Activated CD4-positive, alpha-beta memory T cell treated with anti-CD3 and anti-CD28 coated beads for 36 hours (primary cell): ENCODE measurements around the gene MADCAM1. TPM values are rescaled to one million over a fixed set of nuclear protein-coding genes. Genes with fewer than 3 reads are reported as not detected.
"Not testable (repeated sequence)": the region's sequence is repeated elsewhere in the genome, so short reads cannot be mapped to it uniquely, and the experiment has no call there.

Experiments used
- CTCF ChIA-PET: fragments of 350-600 bp; sonication (Branson Sonifier 250); formaldehyde crosslinking; loops from one replicate; lab custom pipeline; 2021; ENCODE audit warnings: antibody characterized with exemption, inconsistent platforms; lab: Charles Lee
- POLR2A ChIA-PET: fragments of 350-600 bp; sonication (Branson Sonifier 250); formaldehyde crosslinking; loops from one replicate; lab custom pipeline; 2021; ENCODE audit warnings: antibody characterized with exemption; lab: Charles Lee
- DNase-seq: peaks from one replicate; pipeline ENCODE4 v3.0.0-alpha.2; 2020
- H3K27ac Mint-ChIP-seq: one replicate; pipeline ENCODE4 v1.8.0; 2021; ENCODE audit warnings: mixed read lengths
- H3K27me3 Mint-ChIP-seq: one replicate; pipeline ENCODE4 v1.8.0; 2021; ENCODE audit warnings: mixed read lengths
- H3K36me3 Mint-ChIP-seq: one replicate; pipeline ENCODE4 v1.8.0; 2021; ENCODE audit warnings: mixed read lengths
- H3K4me1 Mint-ChIP-seq: one replicate; pipeline ENCODE4 v1.8.0; 2021; ENCODE audit warnings: low read depth, mixed read lengths
- H3K4me3 Mint-ChIP-seq: one replicate; pipeline ENCODE4 v1.8.0; 2021; ENCODE audit warnings: mild to moderate bottlenecking, mixed read lengths
- H3K9me3 Mint-ChIP-seq: one replicate; pipeline ENCODE4 v1.8.0; 2021; ENCODE audit warnings: mixed read lengths
- intact Hi-C: fragments of 100-400 bp; cut with micrococcal nuclease; formaldehyde crosslinking; loops from one replicate; pipeline ENCODE4 v1.15.1; 2023
- total RNA-seq, 2 experiments: library from RNA; stranded (reverse); gene quantifications; one replicate each; pipeline ENCODE4 v1.2.3, GENCODE V29; 2021

The MADCAM1 gene
- total RNA-seq, 2 experiments from 2014 or later = 0.22 to 0.36 TPM

DNA sequence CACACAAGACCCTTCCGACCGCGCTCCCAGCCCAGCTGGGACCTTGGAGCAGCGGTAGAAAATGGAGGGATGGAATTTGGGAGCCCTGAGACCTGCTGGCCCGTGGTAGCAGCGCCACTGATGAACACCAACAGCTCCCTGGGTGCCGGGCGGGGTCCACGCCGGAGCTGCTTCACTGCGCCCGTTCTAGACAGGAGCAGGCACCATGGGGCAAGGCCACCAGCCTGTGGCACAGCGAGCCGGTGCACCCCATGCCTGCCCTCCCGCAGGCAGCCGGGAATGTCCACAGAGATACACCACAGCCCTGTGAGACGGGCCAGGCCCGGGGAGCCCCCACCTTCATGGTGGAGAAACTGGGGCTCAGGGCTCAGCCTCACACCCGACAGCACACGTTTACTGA lies 25.6 kb upstream of the MADCAM1 start:
- no peak overlapping the region for H3K4me3 Mint-ChIP-seq
- ChIA-PET POLR2A (no interaction called here), CTCF (no interaction called here)
- intact Hi-C loops = no loop called here
- DNase-seq = no peak
- no peaks in the 10 kb centered on the region for H3K27me3 Mint-ChIP-seq
- no peaks in the 10 kb centered on the region for H3K9me3 Mint-ChIP-seq
- no peak overlapping the region for H3K27ac Mint-ChIP-seq
- H3K36me3 Mint-ChIP-seq = no peaks in the 10 kb centered on the region
- no peaks in the 10 kb centered on the region for H3K4me1 Mint-ChIP-seq

DNA sequence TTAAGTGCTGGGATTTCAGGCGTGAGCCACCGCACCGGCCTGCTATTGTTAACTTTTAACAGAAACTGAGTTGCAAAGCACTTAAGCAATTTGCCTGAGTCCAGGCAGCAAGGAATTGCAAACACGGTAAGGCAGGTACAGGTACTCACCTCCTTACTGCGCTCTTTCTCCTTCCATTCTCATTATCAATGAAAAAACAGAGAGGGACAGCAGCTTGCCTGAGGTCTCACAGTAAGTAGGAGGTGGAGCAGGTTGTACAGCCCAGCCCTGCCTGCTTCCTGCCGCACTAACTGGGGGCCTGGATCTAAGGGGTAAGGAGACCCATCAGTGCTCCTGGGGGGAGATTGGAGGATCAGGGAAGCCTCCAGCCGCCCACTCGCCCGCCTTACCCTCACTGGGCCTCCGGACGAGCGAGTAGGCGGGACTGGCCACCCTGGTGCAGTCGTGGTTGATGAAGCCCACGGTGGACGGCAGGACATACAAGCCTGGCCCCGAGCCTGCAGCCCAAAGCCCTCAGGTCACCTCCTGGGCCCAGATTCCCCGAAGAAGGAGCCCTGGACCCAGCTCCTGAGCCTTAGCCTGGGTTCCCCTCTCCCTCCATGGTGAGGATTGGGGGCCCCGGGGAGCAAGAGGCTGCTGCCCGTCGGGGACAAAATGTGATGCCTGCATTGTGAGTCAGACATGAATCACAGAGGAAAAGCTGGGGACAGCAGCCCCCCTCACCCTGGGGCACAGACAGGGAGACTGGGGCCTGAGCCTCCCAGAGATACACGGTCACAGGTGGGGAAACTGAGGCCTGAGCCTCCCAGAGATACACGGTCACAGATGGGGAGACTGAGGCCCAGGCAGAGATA lies 24.1 kb upstream of the MADCAM1 start:
- DNase-seq = no peak
- intact Hi-C loops = no loop called here
- Mint-ChIP-seq H3K36me3 (no peaks in the 10 kb centered on the region), H3K9me3 (no peaks in the 10 kb centered on the region), H3K27me3 (no peaks in the 10 kb centered on the region), H3K4me1 (no peaks in the 10 kb centered on the region), H3K4me3 (no peak overlapping the region), H3K27ac (no peak overlapping the region)
- POLR2A ChIA-PET = no interaction called here
- CTCF ChIA-PET = no interaction called here

DNA sequence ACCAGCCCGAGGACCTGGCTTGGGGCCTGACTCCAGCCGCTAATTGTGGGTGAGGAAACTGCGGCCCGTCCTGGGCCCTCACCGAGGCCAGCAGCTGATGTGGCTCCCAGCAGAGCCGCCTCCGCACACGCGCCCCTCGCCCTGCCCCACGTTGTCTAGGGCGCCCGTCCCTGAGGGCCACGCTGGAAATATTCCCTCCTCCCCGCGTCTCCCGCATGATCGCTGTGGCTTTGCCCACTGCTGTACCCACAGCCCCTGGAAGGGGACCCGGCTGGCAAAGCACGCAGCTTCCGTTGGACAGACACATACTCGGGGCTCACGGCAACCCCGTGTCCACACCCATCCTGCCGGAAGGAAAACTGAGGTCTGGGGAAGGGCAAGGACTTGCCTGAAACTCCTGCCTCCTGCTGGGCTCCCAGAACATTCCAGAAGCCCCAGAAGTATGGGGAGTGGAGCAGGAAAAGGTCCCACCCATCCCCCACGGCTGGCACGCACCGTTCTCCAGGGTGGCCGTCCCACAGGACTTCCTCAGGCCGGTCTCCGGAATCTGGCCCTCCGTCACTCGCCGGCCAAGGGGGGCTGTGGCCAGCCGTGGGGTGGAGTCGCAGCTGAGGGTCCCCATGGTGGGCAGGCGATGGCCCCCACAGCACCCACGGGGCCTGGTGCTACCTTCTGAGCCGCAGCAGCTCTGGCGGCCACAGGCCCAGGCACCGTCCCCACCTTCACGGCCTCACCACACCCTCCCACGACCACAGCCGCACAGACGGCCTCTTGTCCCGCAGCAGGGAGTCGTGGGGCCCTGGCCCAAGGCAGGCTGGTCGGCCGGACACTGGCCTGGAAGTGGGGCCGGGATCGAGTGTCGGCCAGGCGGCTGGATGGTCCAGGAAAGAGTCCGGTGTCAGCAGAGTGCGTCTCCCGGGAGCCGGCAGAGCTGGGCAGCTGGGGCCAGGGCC lies 21.9 kb upstream of the MADCAM1 start:
- Mint-ChIP-seq H3K4me1 (no peaks in the 10 kb centered on the region), H3K27me3 (no peaks in the 10 kb centered on the region), H3K36me3 (no peaks in the 10 kb centered on the region), H3K4me3 (no peak overlapping the region), H3K9me3 (no peaks in the 10 kb centered on the region), H3K27ac (no peak overlapping the region)
- no peak for DNase-seq
- ChIA-PET CTCF (no interaction called here), POLR2A (no interaction called here)
- intact Hi-C loops = no loop called here

DNA sequence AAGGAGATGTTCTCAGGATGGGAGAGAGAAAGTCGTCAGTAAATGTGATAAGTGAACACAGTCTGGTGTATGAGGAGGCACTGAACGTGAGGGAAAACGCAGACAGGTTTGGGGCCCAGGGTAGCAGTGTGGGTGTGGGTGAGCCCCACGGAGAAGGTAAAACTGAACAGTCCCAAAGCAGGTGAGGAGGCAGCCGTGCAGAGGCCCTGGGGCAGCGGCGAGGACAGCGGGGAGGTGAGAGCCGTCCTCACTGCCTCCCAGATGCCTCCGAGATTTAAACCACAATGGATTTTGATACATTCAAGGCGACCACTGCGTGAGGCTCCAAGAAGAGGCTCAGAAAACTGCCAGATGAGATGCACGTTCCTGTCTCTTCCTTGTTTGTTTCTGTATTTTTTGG lies 20.9 kb upstream of the MADCAM1 start:
- POLR2A ChIA-PET = no interaction called here
- H3K9me3 Mint-ChIP-seq = peaks cover 6% of the 10 kb centered on the region

DNA sequence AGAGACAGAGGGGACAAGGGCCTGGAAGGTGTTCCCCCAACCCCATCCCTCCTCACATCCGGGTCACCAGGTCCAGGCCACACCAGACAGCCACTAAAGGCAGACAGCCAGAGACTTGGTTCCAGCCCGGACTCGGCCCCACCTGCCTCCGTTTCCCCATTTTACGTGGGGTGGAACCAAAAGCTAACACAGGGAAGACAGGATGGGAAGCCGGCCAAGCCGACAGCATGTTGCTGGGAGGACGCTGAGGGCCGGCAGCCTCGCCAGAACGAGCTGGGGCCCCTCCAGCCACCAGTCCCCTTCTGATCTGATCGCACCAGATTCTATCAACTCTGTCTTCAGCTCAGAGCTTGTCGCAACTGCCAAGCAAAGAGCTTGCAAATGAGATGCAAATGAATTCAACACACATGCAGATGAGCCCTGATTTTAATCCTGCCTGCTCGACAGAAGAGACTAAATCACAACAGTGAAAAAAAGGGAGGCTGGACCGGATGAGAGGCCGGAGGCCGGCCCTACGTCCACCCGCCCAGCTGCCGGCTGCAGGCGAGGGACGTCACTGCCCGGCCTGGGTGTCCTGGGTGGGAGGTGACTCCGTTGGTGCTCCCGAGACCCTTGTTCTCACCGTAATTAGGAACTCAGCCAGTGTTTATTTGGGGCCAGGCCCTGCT lies 17.9 kb upstream of the MADCAM1 start:
- POLR2A ChIA-PET = no interaction called here

More for the DNA sequence above, 20.9 kb upstream of the MADCAM1 start:
- H3K4me1 Mint-ChIP-seq = peaks cover 6% of the 10 kb centered on the region
- CTCF ChIA-PET = no interaction called here
- no peak overlapping the region for H3K4me3 Mint-ChIP-seq
- H3K27me3 Mint-ChIP-seq = peaks cover 3% of the 10 kb centered on the region
- peaks cover 6% of the 10 kb centered on the region for H3K36me3 Mint-ChIP-seq
- no peak overlapping the region for H3K27ac Mint-ChIP-seq
- intact Hi-C loops = no loop called here
- no peak for DNase-seq

DNA sequence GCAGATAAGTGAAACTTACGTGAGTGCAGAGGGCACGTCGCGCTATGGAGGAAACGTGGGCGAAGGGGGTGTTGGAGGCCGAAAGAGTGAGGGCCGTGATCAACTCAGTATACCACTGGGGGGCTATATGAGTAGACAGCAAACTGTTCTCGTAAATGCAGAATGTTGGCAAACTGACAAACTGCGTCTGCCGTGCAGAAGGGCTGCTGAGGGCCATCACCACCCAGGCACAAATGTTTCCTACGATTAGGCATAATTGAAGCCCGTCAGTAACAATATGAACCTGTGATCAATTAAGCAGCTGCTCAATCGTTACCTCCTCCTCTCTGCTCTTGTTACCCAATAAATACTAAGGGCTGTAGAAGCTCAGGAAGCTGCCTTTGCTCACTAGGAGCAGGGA lies 17.3 kb upstream of the MADCAM1 start:
- intact Hi-C loops = no loop called here
- peaks cover 20% of the 10 kb centered on the region for H3K9me3 Mint-ChIP-seq
- no peak overlapping the region for H3K4me3 Mint-ChIP-seq
- H3K27ac Mint-ChIP-seq = no peak overlapping the region
- peaks cover 14% of the 10 kb centered on the region for H3K4me1 Mint-ChIP-seq
- CTCF ChIA-PET = no interaction called here
- peaks cover 16% of the 10 kb centered on the region for H3K36me3 Mint-ChIP-seq
- no peak for DNase-seq
- peaks cover 11% of the 10 kb centered on the region for H3K27me3 Mint-ChIP-seq
- POLR2A ChIA-PET = no interaction called here

More for the DNA sequence above, 17.9 kb upstream of the MADCAM1 start:
- intact Hi-C loops = no loop called here
- CTCF ChIA-PET = interaction anchor here (0.7 kb wide), 1 partner anchor 28 kb away, joined by 3 read pairs; no protein-coding TSS in a partner anchor
- peaks cover 11% of the 10 kb centered on the region for H3K27me3 Mint-ChIP-seq
- no peak for DNase-seq
- H3K4me3 Mint-ChIP-seq = no peak overlapping the region
- peaks cover 16% of the 10 kb centered on the region for H3K36me3 Mint-ChIP-seq
- H3K9me3 Mint-ChIP-seq = peaks cover 20% of the 10 kb centered on the region
- H3K4me1 Mint-ChIP-seq = peaks cover 14% of the 10 kb centered on the region
- H3K27ac Mint-ChIP-seq = no peak overlapping the region

DNA sequence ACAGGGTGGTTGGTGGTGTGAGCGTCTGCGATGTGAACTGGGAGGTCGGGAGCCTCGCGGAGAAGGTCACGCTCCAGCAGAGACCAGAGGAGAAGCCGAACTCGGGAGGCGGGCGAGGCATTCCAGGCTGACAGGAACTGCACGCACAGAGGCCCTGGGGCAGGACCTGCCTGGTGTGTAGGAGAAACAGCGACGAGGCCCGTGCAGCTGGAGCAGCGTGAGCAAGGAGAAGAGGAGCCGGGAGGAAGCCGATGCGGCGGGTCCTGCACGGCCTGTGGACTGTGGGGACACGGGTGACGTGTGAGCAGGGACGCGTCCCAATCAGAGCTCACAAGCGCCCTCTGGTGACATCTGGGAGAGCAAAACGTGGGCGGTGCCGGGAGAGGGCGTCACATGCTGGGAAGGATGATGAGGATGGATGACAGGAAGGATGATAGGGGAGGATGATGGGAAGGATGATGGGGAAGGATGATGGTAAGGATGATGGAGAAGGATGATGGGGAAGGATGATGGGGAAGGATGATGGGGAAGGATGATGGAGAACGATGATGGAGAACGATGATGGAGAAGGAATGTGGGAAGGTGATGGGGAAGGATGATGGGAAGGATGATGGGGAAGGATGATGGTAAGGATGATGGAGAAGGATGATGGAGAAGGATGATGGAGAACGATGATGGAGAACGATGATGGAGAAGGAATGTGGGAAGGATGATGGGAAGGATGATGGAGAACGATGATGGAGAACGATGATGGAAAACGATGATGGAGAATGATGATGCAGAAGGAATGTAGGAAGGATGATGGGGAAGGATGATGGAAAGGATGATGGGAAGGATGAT lies 16.1 kb upstream of the MADCAM1 start:
- peak; percentile 65 for DNase-seq
- peaks cover 16% of the 10 kb centered on the region for H3K36me3 Mint-ChIP-seq
- H3K9me3 Mint-ChIP-seq = peaks cover 20% of the 10 kb centered on the region
- H3K27me3 Mint-ChIP-seq = peaks cover 17% of the 10 kb centered on the region
- H3K4me1 Mint-ChIP-seq = peaks cover 14% of the 10 kb centered on the region
- intact Hi-C loops = no loop called here
- CTCF ChIA-PET = interaction anchor here (0.7 to 1.0 kb wide), 3 partner anchors 9 to 64 kb away, joined by 3 to 5 read pairs (median 3); no protein-coding TSS in a partner anchor
- H3K4me3 Mint-ChIP-seq = peak overlapping the region; percentile 63
- H3K27ac Mint-ChIP-seq = peak overlapping the region; percentile 80
- POLR2A ChIA-PET = no interaction called here

DNA sequence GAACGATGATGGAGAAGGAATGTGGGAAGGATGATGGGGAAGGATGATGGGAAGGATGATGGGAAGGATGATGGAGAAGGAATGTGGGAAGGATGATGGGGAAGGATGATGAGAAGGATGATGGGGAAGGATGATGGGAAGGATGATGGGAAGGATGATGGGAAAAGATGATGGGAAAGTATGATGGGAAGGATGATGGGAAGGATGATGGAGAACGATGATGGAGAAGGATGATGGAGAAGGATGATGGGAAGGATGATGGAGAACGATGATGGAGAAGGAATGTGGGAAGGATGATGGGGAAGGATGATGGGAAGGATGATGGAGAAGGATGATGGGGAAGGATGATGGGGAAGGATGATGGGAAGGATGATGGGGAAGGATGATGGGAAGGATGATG lies 15.2 kb upstream of the MADCAM1 start:
- H3K27ac Mint-ChIP-seq = peak overlapping the region; percentile 80
- CTCF ChIA-PET, DNase-seq, POLR2A ChIA-PET, intact Hi-C loops: not testable (repeated sequence)
- H3K4me1 Mint-ChIP-seq = peaks cover 14% of the 10 kb centered on the region
- peaks cover 20% of the 10 kb centered on the region for H3K9me3 Mint-ChIP-seq
- H3K4me3 Mint-ChIP-seq = peak overlapping the region; percentile 63
- peaks cover 20% of the 10 kb centered on the region for H3K27me3 Mint-ChIP-seq
- peaks cover 16% of the 10 kb centered on the region for H3K36me3 Mint-ChIP-seq

DNA sequence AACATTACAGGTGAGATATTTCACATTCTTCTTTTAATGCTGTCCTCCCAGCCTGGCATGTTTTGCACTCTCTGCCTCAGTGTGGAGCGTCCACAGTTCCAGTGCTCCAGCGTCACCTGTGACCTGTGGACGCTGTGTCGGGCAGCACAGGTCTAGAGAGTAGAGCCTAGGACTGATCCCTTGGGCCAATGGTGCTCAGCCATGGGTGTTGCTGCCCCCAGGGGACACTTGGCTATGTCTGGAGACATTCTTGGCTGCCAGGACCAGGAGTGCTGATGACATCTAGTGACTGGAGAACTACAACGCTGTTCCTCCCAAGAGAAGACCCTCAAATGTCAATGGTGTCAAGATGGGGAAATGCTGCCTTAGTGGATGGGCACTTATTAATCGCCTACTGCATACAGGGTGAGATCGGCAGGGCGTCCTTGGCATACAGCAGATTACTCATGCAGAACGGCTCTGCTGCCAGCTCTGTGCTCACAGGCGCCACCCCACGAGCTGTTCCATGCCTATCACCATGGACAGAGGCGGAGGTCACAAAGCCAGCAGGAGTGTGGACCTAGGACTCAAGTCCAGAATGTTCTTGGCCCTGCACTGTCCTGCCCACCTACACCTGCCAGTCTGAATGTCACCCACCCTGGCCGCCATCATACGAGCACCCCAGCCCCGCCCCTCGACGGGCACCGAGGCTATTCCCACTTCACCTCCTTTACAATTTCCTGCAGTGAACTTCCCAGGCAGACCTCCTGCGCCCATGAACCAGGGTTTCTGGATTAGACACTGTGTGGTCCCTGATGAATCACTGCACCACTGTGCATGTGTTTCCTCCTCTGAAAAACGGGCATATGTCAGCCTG lies 13.9 kb upstream of the MADCAM1 start:
- Mint-ChIP-seq H3K4me1 (peaks cover 14% of the 10 kb centered on the region), H3K27me3 (peaks cover 23% of the 10 kb centered on the region), H3K36me3 (peaks cover 16% of the 10 kb centered on the region), H3K9me3 (peaks cover 20% of the 10 kb centered on the region), H3K4me3 (no peak overlapping the region), H3K27ac (no peak overlapping the region)
- ChIA-PET CTCF (no interaction called here), POLR2A (no interaction called here)
- no peak for DNase-seq
- intact Hi-C loops = no loop called here

DNA sequence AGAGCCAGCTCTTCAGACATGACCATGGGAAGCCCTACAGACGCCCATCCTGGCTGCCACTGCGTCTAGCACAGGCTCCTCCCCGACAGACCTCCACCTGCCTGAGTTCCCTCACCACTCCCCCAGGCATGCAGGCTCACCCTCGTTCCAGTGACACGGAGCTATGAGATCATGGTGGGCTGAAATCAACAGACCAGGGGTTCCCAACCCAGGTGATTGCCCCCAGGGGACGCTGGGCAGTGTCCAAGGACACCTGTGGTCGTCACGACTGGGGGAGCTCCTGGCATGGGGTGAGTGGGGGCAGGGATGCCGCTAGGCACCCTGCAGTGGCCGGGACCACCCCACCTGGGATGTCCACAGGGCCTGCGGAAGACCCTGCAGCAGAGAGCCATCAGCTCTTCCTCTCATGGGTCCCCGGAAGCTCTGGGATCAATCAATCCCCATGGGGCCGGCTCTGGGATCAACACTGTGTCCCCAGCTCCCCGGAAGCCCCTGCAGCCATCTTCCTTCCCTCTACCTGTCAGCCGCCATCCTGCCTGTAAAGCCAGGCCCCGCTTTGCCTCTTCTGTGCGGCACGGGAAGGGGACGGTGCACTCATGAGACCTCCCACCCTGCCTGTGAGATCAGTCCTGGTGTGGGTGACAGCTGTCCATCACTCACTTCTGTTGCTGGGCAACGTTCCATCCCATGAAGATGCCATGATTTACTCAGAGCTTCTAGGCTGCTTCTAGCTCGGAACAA lies 12.8 kb upstream of the MADCAM1 start:
- Mint-ChIP-seq H3K4me1 (peaks cover 17% of the 10 kb centered on the region), H3K36me3 (peaks cover 16% of the 10 kb centered on the region), H3K4me3 (no peak overlapping the region), H3K9me3 (peaks cover 20% of the 10 kb centered on the region), H3K27me3 (peaks cover 23% of the 10 kb centered on the region), H3K27ac (no peak overlapping the region)
- POLR2A ChIA-PET = no interaction called here
- no peak for DNase-seq
- CTCF ChIA-PET = no interaction called here
- intact Hi-C loops = no loop called here
